ENCODE data around the gene GNA12.

GNA12 gene

GRCh38 chr7:2844153-2845033, at the start of gene GNA12:
Gene GNA12 (minus strand): TSS chr7:2844308. CDS start chr7:2844161, 147 bp downstream.
- Histone ChIP-seq H3K4me3 (peak within 1 kb of the TSS; percentile 84), H3K9me3 (ENCODE audit: low read depth, low read length) (no peaks in the 10 kb centered on the region), H3K9ac (ENCODE audit: insufficient read length) (peak within 1 kb of the TSS; percentile 68), H3K27ac (peak within 1 kb of the TSS; percentile 26; the same call in 1 of the 2 replicates), H3K36me3 (ENCODE audit: insufficient read depth, low read length) (peaks cover 12% of the 10 kb centered on the region; the same call in 1 of the 2 replicates)
- peak; percentile 79 for DNase-seq (ENCODE audit: low read depth, low spot score)
- TF ChIP-seq POLR2AphosphoS5 (IDR thresholded peaks at IDR 0.05; ENCODE audit: borderline replicate concordance, low read depth, low read length), result peak; percentile 71
- TF ChIP-seq EZH2 (IDR thresholded peaks at IDR 0.05), result no peak

GRCh38 chr7:2893411-2893861, 49.3 kb upstream of the GNA12 start:
- no peaks in the 10 kb centered on the region for H3K9me3 ChIP-seq (ENCODE audit: low read depth, low read length)
- H3K4me3 ChIP-seq, result no peak overlapping the region
- H3K36me3 ChIP-seq (ENCODE audit: insufficient read depth, low read length), result no peaks in the 10 kb centered on the region
- H3K9ac ChIP-seq (ENCODE audit: insufficient read length), result no peak overlapping the region
- DNase-seq (ENCODE audit: low read depth, low spot score), result no peak
- TF ChIP-seq EZH2 (IDR thresholded peaks at IDR 0.05), result no peak
- TF ChIP-seq POLR2AphosphoS5 (IDR thresholded peaks at IDR 0.05; ENCODE audit: borderline replicate concordance, low read depth, low read length), result no peak
- no peak for TF ChIP-seq FOXP2 (optimal IDR thresholded peaks at IDR 0.05; ENCODE audit: control extremely low read depth, extremely low read length, insufficient read depth)
- H3K27ac ChIP-seq, result no peak overlapping the region

GRCh38 chr7:2892549-2892948, 48.4 kb upstream of the GNA12 start:
- Histone ChIP-seq H3K9ac (ENCODE audit: insufficient read length) (peak overlapping the region; percentile 31), H3K4me3 (peak overlapping the region; percentile 6; the same call in 1 of the 2 replicates), H3K9me3 (ENCODE audit: low read depth, low read length) (no peaks in the 10 kb centered on the region), H3K27ac (peak overlapping the region; percentile 39; the same call in 1 of the 2 replicates), H3K36me3 (ENCODE audit: insufficient read depth, low read length) (no peaks in the 10 kb centered on the region)
- DNase-seq (ENCODE audit: low read depth, low spot score), result no peak
- no peak for TF ChIP-seq EZH2 (IDR thresholded peaks at IDR 0.05)
- TF ChIP-seq POLR2AphosphoS5 (IDR thresholded peaks at IDR 0.05; ENCODE audit: borderline replicate concordance, low read depth, low read length), result no peak
- TF ChIP-seq FOXP2 (optimal IDR thresholded peaks at IDR 0.05; ENCODE audit: control extremely low read depth, extremely low read length, insufficient read depth), result no peak

- no peak for DNase-seq (ENCODE audit: low read depth, low spot score)
- peak overlapping the region; percentile 15; the same call in 1 of the 2 replicates for H3K27ac ChIP-seq
- no peak overlapping the region for H3K4me3 ChIP-seq
- no peak for TF ChIP-seq POLR2AphosphoS5 (IDR thresholded peaks at IDR 0.05; ENCODE audit: borderline replicate concordance, low read depth, low read length)
- TF ChIP-seq FOXP2 (optimal IDR thresholded peaks at IDR 0.05; ENCODE audit: control extremely low read depth, extremely low read length, insufficient read depth), result no peak
- TF ChIP-seq EZH2 (IDR thresholded peaks at IDR 0.05), result no peak
- no peaks in the 10 kb centered on the region for H3K9me3 ChIP-seq (ENCODE audit: low read depth, low read length)
- H3K36me3 ChIP-seq (ENCODE audit: insufficient read depth, low read length), result no peaks in the 10 kb centered on the region
- no peak overlapping the region for H3K9ac ChIP-seq (ENCODE audit: insufficient read length)
These were observed 43.7 kb upstream of the GNA12 start for GRCh38 chr7:2887816-2888215.

- no peak overlapping the region for H3K4me3 ChIP-seq
- H3K27ac ChIP-seq, result peak overlapping the region; percentile 78; the same call in 1 of the 2 replicates
- H3K36me3 ChIP-seq (ENCODE audit: insufficient read depth, low read length), result no peaks in the 10 kb centered on the region
- no peaks in the 10 kb centered on the region for H3K9me3 ChIP-seq (ENCODE audit: low read depth, low read length)
- TF ChIP-seq EZH2 (IDR thresholded peaks at IDR 0.05) (no peak), POLR2AphosphoS5 (IDR thresholded peaks at IDR 0.05; ENCODE audit: borderline replicate concordance, low read depth, low read length) (no peak), FOXP2 (optimal IDR thresholded peaks at IDR 0.05; ENCODE audit: control extremely low read depth, extremely low read length, insufficient read depth) (no peak)
- no peak overlapping the region for H3K9ac ChIP-seq (ENCODE audit: insufficient read length)
- DNase-seq (ENCODE audit: low read depth, low spot score), result peak; percentile 81
These were observed 42.8 kb upstream of the GNA12 start for GRCh38 chr7:2886900-2887299.

GRCh38 chr7:2886391-2886790, 42.3 kb upstream of the GNA12 start:
- TF ChIP-seq POLR2AphosphoS5 (IDR thresholded peaks at IDR 0.05; ENCODE audit: borderline replicate concordance, low read depth, low read length), result no peak
- no peak for TF ChIP-seq EZH2 (IDR thresholded peaks at IDR 0.05)
- DNase-seq (ENCODE audit: low read depth, low spot score), result no peak
- H3K36me3 ChIP-seq (ENCODE audit: insufficient read depth, low read length), result no peaks in the 10 kb centered on the region
- peak overlapping the region; percentile 78 for H3K27ac ChIP-seq
- peak overlapping the region; percentile 57 for H3K9ac ChIP-seq (ENCODE audit: insufficient read length)
- no peak overlapping the region for H3K4me3 ChIP-seq
- H3K9me3 ChIP-seq (ENCODE audit: low read depth, low read length), result no peaks in the 10 kb centered on the region

- Histone ChIP-seq H3K4me3 (no peak overlapping the region), H3K27ac (peak overlapping the region; percentile 72), H3K36me3 (ENCODE audit: insufficient read depth, low read length) (no peaks in the 10 kb centered on the region), H3K9ac (ENCODE audit: insufficient read length) (no peak overlapping the region), H3K9me3 (ENCODE audit: low read depth, low read length) (no peaks in the 10 kb centered on the region)
- no peak for TF ChIP-seq POLR2AphosphoS5 (IDR thresholded peaks at IDR 0.05; ENCODE audit: borderline replicate concordance, low read depth, low read length)
- no peak for TF ChIP-seq FOXP2 (optimal IDR thresholded peaks at IDR 0.05; ENCODE audit: control extremely low read depth, extremely low read length, insufficient read depth)
- no peak for TF ChIP-seq EZH2 (IDR thresholded peaks at IDR 0.05)
- no peak for DNase-seq (ENCODE audit: low read depth, low spot score)
These were observed 40.1 kb upstream of the GNA12 start for GRCh38 chr7:2884161-2884560.

GRCh38 chr7:2883101-2883500, 39.0 kb upstream of the GNA12 start:
- Histone ChIP-seq H3K4me3 (no peak overlapping the region), H3K9ac (ENCODE audit: insufficient read length) (no peak overlapping the region), H3K27ac (no peak overlapping the region; the same call in 1 of the 2 replicates), H3K9me3 (ENCODE audit: low read depth, low read length) (no peaks in the 10 kb centered on the region), H3K36me3 (ENCODE audit: insufficient read depth, low read length) (no peaks in the 10 kb centered on the region)
- DNase-seq (ENCODE audit: low read depth, low spot score), result no peak
- TF ChIP-seq EZH2 (IDR thresholded peaks at IDR 0.05) (no peak), FOXP2 (optimal IDR thresholded peaks at IDR 0.05; ENCODE audit: control extremely low read depth, extremely low read length, insufficient read depth) (no peak), POLR2AphosphoS5 (IDR thresholded peaks at IDR 0.05; ENCODE audit: borderline replicate concordance, low read depth, low read length) (no peak)

Data from SK-N-MC (cell line).